ENCODE results near the gene TFDP3. TPM values are rescaled to one million over a fixed set of nuclear protein-coding genes. Genes with fewer than 3 reads are reported as not detected.

TFDP3 gene, protein sequence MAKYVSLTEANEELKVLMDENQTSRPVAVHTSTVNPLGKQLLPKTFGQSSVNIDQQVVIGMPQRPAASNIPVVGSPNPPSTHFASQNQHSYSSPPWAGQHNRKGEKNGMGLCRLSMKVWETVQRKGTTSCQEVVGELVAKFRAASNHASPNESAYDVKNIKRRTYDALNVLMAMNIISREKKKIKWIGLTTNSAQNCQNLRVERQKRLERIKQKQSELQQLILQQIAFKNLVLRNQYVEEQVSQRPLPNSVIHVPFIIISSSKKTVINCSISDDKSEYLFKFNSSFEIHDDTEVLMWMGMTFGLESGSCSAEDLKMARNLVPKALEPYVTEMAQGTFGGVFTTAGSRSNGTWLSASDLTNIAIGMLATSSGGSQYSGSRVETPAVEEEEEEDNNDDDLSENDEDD
- total RNA-seq: not detected

DNA sequence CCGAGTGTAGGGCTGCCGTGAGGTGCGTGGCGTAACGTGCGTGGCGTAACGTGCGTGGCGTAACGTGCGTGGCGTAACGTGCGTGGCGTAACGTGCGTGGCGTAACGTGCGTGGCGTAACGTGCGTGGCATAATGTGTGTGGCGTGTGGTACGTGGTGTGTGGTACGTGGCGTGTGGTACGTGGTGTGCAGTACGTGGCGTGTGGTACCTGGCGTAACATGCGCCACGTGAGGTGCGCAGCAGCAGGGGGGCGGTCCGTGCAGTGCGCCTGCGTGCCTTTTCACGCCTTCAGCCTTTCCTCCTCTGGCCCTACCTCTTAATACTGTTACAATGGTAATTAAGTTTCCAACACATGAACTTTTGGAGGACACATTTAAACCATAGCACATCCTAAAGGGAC, at the start of gene TFDP3:
Gene TFDP3 (minus strand): TSS at position 26 of the 400 bp plus-strand sequence. CDS start 95 bp downstream, outside the sequence.
- H3K4me3 ChIP-seq (ENCODE audit: low read depth, poor library complexity, severe bottlenecking): no peak within 1 kb of the TSS
- TF ChIP-seq, protein P1, sequence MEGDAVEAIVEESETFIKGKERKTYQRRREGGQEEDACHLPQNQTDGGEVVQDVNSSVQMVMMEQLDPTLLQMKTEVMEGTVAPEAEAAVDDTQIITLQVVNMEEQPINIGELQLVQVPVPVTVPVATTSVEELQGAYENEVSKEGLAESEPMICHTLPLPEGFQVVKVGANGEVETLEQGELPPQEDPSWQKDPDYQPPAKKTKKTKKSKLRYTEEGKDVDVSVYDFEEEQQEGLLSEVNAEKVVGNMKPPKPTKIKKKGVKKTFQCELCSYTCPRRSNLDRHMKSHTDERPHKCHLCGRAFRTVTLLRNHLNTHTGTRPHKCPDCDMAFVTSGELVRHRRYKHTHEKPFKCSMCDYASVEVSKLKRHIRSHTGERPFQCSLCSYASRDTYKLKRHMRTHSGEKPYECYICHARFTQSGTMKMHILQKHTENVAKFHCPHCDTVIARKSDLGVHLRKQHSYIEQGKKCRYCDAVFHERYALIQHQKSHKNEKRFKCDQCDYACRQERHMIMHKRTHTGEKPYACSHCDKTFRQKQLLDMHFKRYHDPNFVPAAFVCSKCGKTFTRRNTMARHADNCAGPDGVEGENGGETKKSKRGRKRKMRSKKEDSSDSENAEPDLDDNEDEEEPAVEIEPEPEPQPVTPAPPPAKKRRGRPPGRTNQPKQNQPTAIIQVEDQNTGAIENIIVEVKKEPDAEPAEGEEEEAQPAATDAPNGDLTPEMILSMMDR (IDR thresholded peaks at IDR 0.05): no peak
- no peak for TF ChIP-seq POLR2A (IDR thresholded peaks at IDR 0.05)
- intact Hi-C loops (cut with DNase I; ENCODE audit: low total_unique reads): no loop called here
- 94 to 96% methylated on average over 27 to 40 of the region's 40 CpGs for WGBS, 2 donors
- no peak for DNase-seq (ENCODE audit: low spot score in 2 of 2)

DNA sequence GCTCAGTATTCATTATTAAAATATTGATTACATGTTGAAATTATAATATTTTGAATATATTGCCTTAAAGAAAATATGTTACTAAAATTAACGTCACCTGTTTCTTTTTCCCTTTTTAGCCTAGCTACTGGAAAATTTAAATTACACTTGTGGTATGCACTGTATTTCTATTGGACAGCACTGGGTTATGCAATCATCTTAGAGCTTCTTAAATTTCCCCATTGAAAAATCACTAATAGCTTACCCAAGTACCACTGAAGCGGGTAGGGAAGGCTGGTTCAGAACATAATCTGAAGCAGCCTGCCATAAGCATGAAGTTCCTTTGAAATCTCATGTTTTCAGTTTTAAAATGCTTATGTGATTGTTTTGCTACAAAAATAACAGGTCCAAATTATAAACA, 49.5 kb upstream of the TFDP3 start:
- intact Hi-C loops (cut with DNase I; ENCODE audit: low total_unique reads): no loop called here
- no peak for DNase-seq (ENCODE audit: low spot score in 2 of 2)
- WGBS, 2 donors: 83 to 87% methylated on average over 2 of the region's 2 CpGs
- H3K4me3 ChIP-seq (ENCODE audit: low read depth, poor library complexity, severe bottlenecking): no peak overlapping the region
- TF ChIP-seq, protein P1 (IDR thresholded peaks at IDR 0.05): no peak
- TF ChIP-seq POLR2A (IDR thresholded peaks at IDR 0.05): no peak

DNA sequence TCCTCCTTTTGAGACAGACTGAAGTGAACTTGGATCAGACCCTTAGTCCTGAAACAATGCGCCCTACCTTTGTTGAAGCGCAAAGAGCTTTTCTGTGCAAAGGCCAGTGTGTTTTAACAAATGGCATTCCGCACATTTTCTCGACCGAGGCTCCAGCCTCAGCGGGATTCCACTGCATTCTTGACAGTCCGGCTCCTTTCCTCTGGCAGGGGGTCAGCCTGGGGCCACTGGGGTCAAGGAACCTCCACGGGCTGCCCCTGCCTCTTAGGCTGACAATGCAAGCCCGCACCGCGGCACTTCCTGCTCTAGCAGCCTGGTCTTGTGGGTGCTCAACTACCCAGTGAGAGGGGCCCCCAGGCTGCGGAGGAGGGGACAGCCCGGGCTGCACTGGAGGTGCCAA, 47.2 kb upstream of the TFDP3 start:
- intact Hi-C loops (cut with DNase I; ENCODE audit: low total_unique reads): no loop called here
- TF ChIP-seq, protein P1 (IDR thresholded peaks at IDR 0.05): no peak
- TF ChIP-seq POLR2A (IDR thresholded peaks at IDR 0.05): no peak
- no peak for DNase-seq (ENCODE audit: low spot score in 2 of 2)
- WGBS, 2 donors: 42 to 51% methylated on average over 5 to 13 of the region's 13 CpGs
- no peak overlapping the region for H3K4me3 ChIP-seq (ENCODE audit: low read depth, poor library complexity, severe bottlenecking)

DNA sequence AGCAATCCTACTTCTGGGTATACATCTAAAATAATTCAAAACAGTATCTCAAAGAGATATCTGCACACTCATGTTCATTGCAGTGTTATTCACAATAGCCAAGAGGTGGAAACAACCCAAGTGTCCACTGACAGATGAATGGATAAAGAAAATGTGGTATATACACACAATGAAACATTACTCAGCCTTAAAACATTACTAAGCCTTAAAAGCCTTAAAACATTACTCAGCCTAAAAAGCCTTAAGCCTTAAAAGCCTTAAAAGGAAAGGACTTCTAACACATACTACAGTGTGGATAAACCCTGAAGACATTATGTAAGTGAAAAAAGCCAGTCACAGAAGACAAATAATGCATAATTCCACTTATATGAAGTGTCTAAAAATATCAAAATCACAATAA, 40.3 kb upstream of the TFDP3 start:
- no peak overlapping the region for H3K4me3 ChIP-seq (ENCODE audit: low read depth, poor library complexity, severe bottlenecking)
- DNase-seq (ENCODE audit: low spot score in 2 of 2): no peak
- TF ChIP-seq, protein P1 (IDR thresholded peaks at IDR 0.05): no peak
- no peak for TF ChIP-seq POLR2A (IDR thresholded peaks at IDR 0.05)
- intact Hi-C loops (cut with DNase I; ENCODE audit: low total_unique reads): no loop called here

DNA sequence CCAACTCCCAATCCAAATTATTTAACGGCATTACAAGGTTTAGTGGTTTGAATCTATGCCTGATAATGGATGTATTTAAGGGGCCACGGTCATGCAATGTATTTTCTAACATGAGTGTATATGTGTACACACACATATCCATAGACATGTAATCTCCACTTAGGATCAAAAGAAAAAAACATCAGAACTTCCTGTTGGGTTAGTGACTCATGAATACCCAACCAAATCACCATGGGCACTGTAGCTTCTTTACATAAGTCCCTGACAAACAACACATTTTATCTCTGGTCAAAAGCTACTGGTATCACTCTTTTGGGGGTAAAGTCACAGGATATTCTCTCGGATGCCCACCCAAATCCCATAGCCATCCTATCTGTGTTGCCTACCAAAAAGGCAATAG, 36.5 kb upstream of the TFDP3 start:
- WGBS, 2 donors: 60 to 86% methylated on average over 3 of the region's 3 CpGs
- DNase-seq (ENCODE audit: low spot score in 2 of 2): no peak
- no peak overlapping the region for H3K4me3 ChIP-seq (ENCODE audit: low read depth, poor library complexity, severe bottlenecking)
- intact Hi-C loops (cut with DNase I; ENCODE audit: low total_unique reads): no loop called here
- no peak for TF ChIP-seq POLR2A (IDR thresholded peaks at IDR 0.05)
- TF ChIP-seq, protein P1 (IDR thresholded peaks at IDR 0.05): no peak

DNA sequence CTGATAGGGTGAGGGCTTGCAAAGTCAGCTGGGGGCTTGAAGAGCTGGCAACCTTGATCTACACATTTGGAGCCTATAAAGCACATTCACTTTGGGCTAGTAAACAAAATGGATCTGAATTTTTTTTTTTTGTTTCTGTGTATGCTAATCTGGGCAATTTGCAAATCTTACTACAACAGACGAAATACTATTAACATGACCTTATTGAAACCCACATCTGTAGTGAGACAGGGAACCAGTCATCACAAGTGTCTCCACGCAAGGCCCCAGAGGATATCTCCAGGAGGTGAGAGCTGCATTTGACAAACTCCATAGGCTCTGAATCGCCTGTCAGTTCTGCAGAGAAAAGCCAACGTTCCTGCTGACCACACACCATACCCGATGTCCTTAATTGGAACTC, 33.0 kb upstream of the TFDP3 start:
- H3K4me3 ChIP-seq (ENCODE audit: low read depth, poor library complexity, severe bottlenecking): no peak overlapping the region
- no peak for TF ChIP-seq POLR2A (IDR thresholded peaks at IDR 0.05)
- TF ChIP-seq, protein P1 (IDR thresholded peaks at IDR 0.05): no peak
- intact Hi-C loops (cut with DNase I; ENCODE audit: low total_unique reads): no loop called here
- DNase-seq (ENCODE audit: low spot score in 2 of 2): no peak
- WGBS, 2 donors: 83 to 85% methylated on average over 5 of the region's 5 CpGs
